ENCODE results near the gene SPATA31C2.
"Not testable (repeated sequence)": the region's sequence is repeated elsewhere in the genome, so short reads cannot be mapped to it uniquely, and the experiment has no call there.

Gene SPATA31C2

GRCh38 chr9:88166660-88167059, 28.4 kb upstream of the SPATA31C2 start:
- DNase-seq (ENCODE audit: low read depth), result no peak
- TF ChIP-seq CTCF (IDR thresholded peaks at IDR 0.05; ENCODE audit: low read length, missing control alignments), result no peak
- H3K4me3 ChIP-seq (replicated peaks; ENCODE audit: low read depth, low read length), result no peak overlapping the region

GRCh38 chr9:88164850-88165249, 26.6 kb upstream of the SPATA31C2 start:
- no peak for TF ChIP-seq CTCF (IDR thresholded peaks at IDR 0.05; ENCODE audit: low read length, missing control alignments)
- DNase-seq (ENCODE audit: low read depth), result no peak
- H3K4me3 ChIP-seq (replicated peaks; ENCODE audit: low read depth, low read length), result no peak overlapping the region

- H3K4me3 ChIP-seq (replicated peaks; ENCODE audit: low read depth, low read length), result no peak overlapping the region
- no peak for DNase-seq (ENCODE audit: low read depth)
- TF ChIP-seq CTCF (IDR thresholded peaks at IDR 0.05; ENCODE audit: low read length, missing control alignments), result no peak
Observed at GRCh38 chr9:88161144-88161543, 22.9 kb upstream of the SPATA31C2 start.

GRCh38 chr9:88143957-88144625, 5.8 kb upstream of the SPATA31C2 start:
- H3K4me3 ChIP-seq (replicated peaks; ENCODE audit: low read depth, low read length), result no peak overlapping the region
- no peak for TF ChIP-seq CTCF (IDR thresholded peaks at IDR 0.05; ENCODE audit: low read length, missing control alignments)
- DNase-seq (ENCODE audit: low read depth), result no peak

- DNase-seq (ENCODE audit: low read depth), result no peak
- no peak overlapping the region for H3K4me3 ChIP-seq (replicated peaks; ENCODE audit: low read depth, low read length)
- no peak for TF ChIP-seq CTCF (IDR thresholded peaks at IDR 0.05; ENCODE audit: low read length, missing control alignments)
Observed at GRCh38 chr9:88143179-88143578, 4.9 kb upstream of the SPATA31C2 start.

GRCh38 chr9:88133552-88133951, 4.7 kb downstream of the SPATA31C2 start:
- DNase-seq (ENCODE audit: low read depth); H3K4me3 ChIP-seq (replicated peaks; ENCODE audit: low read depth, low read length): not testable (repeated sequence)

GRCh38 chr9:88129556-88129955, 8.7 kb downstream of the SPATA31C2 start:
- DNase-seq (ENCODE audit: low read depth); H3K4me3 ChIP-seq (replicated peaks; ENCODE audit: low read depth, low read length): not testable (repeated sequence)

GRCh38 chr9:88127700-88128300, 10.5 kb downstream of the SPATA31C2 start:
- DNase-seq (ENCODE audit: low read depth); H3K4me3 ChIP-seq (replicated peaks; ENCODE audit: low read depth, low read length): not testable (repeated sequence)

- not testable (repeated sequence) for DNase-seq (ENCODE audit: low read depth); H3K4me3 ChIP-seq (replicated peaks; ENCODE audit: low read depth, low read length)
Observed at GRCh38 chr9:88123413-88123812, 14.9 kb downstream of the SPATA31C2 start.

GRCh38 chr9:88118121-88118520, 20.2 kb downstream of the SPATA31C2 start:
- not testable (repeated sequence) for H3K4me3 ChIP-seq (replicated peaks; ENCODE audit: low read depth, low read length); DNase-seq (ENCODE audit: low read depth)

- DNase-seq (ENCODE audit: low read depth); H3K4me3 ChIP-seq (replicated peaks; ENCODE audit: low read depth, low read length): not testable (repeated sequence)
Observed at GRCh38 chr9:88114968-88115612, 23.2 kb downstream of the SPATA31C2 start.

GRCh38 chr9:88114283-88114967, 23.9 kb downstream of the SPATA31C2 start:
- not testable (repeated sequence) for H3K4me3 ChIP-seq (replicated peaks; ENCODE audit: low read depth, low read length); DNase-seq (ENCODE audit: low read depth)

Measured in fibroblast of pulmonary artery (primary cell).